IMR-90 (cell line): Measurements from ENCODE around the gene UPP2. TPM values are rescaled to one million over a fixed set of nuclear protein-coding genes. Genes with fewer than 3 reads are reported as not detected.

Source experiments
- ATAC-seq: fragments of 200-7000 bp; cut with Tn5 transposase; 2 replicates; pipeline ENCODE4 v1.9.1; 2020; ENCODE audit warnings: low read depth, mild to moderate bottlenecking, moderate library complexity
- BruUV-seq: library from RNA; stranded (reverse); fragments of 400-500 nt; replicated peaks from 2 replicates; lab custom pipeline; 2021; lab: Mats Ljungman, UMichigan
- CTCF ChIA-PET: fragments of 300-600 bp; formaldehyde crosslinking; extraction: SDS; loops from one replicate; lab custom pipeline; 2021; ENCODE audit warnings: antibody characterized with exemption; lab: Yijun Ruan, JAX
- POLR2A ChIA-PET: fragments of 300-600 bp; sonication (Branson Sonifier 250); formaldehyde crosslinking; loops from one replicate; lab custom pipeline; 2022; ENCODE audit warnings: antibody characterized with exemption; ENCODE audit not compliant: unreplicated experiment; lab: Charles Lee
- DNase-seq: peaks from one replicate; pipeline ENCODE4 v3.0.0; 2013
- H2AFZ ChIP-seq: replicated peaks from 2 replicates; pipeline ENCODE3; 2013; ENCODE audit warnings: low read length, mild to moderate bottlenecking; ENCODE audit not compliant: poor library complexity
- H2AK5ac ChIP-seq: 2 replicates; pipeline ENCODE4 v1.6.1; 2013; ENCODE audit warnings: low read depth, low read length, inconsistent platforms
- H2AK9ac ChIP-seq: replicated peaks from 2 replicates; pipeline ENCODE3; 2013; ENCODE audit warnings: mild to moderate bottlenecking, low read depth, low read length, moderate library complexity; ENCODE audit not compliant: poor library complexity
- H2BK120ac ChIP-seq: 2 replicates; pipeline ENCODE4 v1.6.1; 2013; ENCODE audit warnings: low read depth, low read length, inconsistent platforms
- H2BK15ac ChIP-seq: 3 replicates; pipeline ENCODE4 v1.6.1; 2013; ENCODE audit warnings: low read depth, low read length, inconsistent platforms
- H2BK20ac ChIP-seq: 2 replicates; pipeline ENCODE4 v1.6.1; 2013; ENCODE audit warnings: low read depth, mild to moderate bottlenecking, inconsistent platforms, low read length, moderate library complexity
- H2BK5ac ChIP-seq: 2 replicates; pipeline ENCODE4 v1.6.1; 2013; ENCODE audit warnings: mild to moderate bottlenecking, low read depth, low read length, inconsistent platforms; ENCODE audit not compliant: poor library complexity, severe bottlenecking
- H3K14ac ChIP-seq: replicated peaks from 2 replicates; pipeline ENCODE4 v1.6.1; 2013; ENCODE audit warnings: low read depth, low read length, inconsistent platforms
- H3K18ac ChIP-seq: 2 replicates; pipeline ENCODE4 v1.6.1; 2013; ENCODE audit warnings: low read depth, low read length, control low read depth
- H3K23ac ChIP-seq: 2 replicates; pipeline ENCODE4 v1.6.1; 2013; ENCODE audit warnings: low read depth, low read length, inconsistent platforms
- H3K27ac ChIP-seq: 2 replicates; pipeline ENCODE4 v1.5.1; 2013; ENCODE audit warnings: mild to moderate bottlenecking, control low read depth, low read length; ENCODE audit not compliant: insufficient read depth
- H3K27me3 ChIP-seq: 2 replicates; pipeline ENCODE4 v1.6.1; 2013; ENCODE audit warnings: low read length; ENCODE audit not compliant: control insufficient read depth, insufficient read depth
- H3K36me3 ChIP-seq: 2 replicates; pipeline ENCODE4 v1.6.1; 2013; ENCODE audit warnings: low read length, mixed read lengths; ENCODE audit not compliant: control insufficient read depth, insufficient read depth
- H3K4ac ChIP-seq: 2 replicates; pipeline ENCODE4 v1.6.1; 2013; ENCODE audit warnings: low read depth, low read length, inconsistent platforms
- H3K4me1 ChIP-seq: 2 replicates; pipeline ENCODE4 v1.6.1; 2013; ENCODE audit warnings: low read length, mixed read lengths; ENCODE audit not compliant: control insufficient read depth, insufficient read depth
- H3K4me2 ChIP-seq: 2 replicates; pipeline ENCODE4 v1.6.1; 2013; ENCODE audit warnings: low read depth, mild to moderate bottlenecking, control low read depth, low read length, moderate library complexity
- H3K4me3 ChIP-seq: 2 replicates; pipeline ENCODE4 v1.5.1; 2013; ENCODE audit warnings: low read depth, mild to moderate bottlenecking, control low read depth, low read length, moderate library complexity; ENCODE audit not compliant: insufficient read depth
- H3K56ac ChIP-seq: 2 replicates; pipeline ENCODE4 v1.6.1; 2013; ENCODE audit warnings: low read length, inconsistent platforms; ENCODE audit not compliant: insufficient read depth; ENCODE audit errors: extremely low read depth
- H3K79me1 ChIP-seq, 2 experiments: 2 replicates each; pipeline ENCODE4 v1.6.1; 2013; ENCODE audit warnings: low read length in 2 of 2, inconsistent platforms in 1 of 2, low read depth in 1 of 2
- H3K9ac ChIP-seq: 2 replicates; pipeline ENCODE4 v1.6.1; 2013; ENCODE audit warnings: low read depth, low read length, control low read depth
- H3K9me1 ChIP-seq: 2 replicates; pipeline ENCODE4 v1.6.1; 2013; ENCODE audit warnings: low read length, inconsistent platforms; ENCODE audit not compliant: insufficient read depth
- H3K9me3 ChIP-seq: 2 replicates; pipeline ENCODE4 v1.6.1; 2013; ENCODE audit warnings: low read length; ENCODE audit not compliant: control insufficient read depth, insufficient read depth
- H4K20me1 ChIP-seq: 2 replicates; pipeline ENCODE4 v1.6.1; 2013; ENCODE audit warnings: low read length, inconsistent platforms; ENCODE audit not compliant: insufficient read depth
- H4K5ac ChIP-seq: 2 replicates; pipeline ENCODE4 v1.6.1; 2013; ENCODE audit warnings: mild to moderate bottlenecking, low read depth, low read length, control low read depth
- H4K8ac ChIP-seq, 2 experiments: 2 replicates each; pipeline ENCODE4 v1.6.1; 2013; ENCODE audit warnings: low read depth in 2 of 2, low read length in 2 of 2, control low read depth in 1 of 2, inconsistent platforms in 1 of 2
- H4K91ac ChIP-seq: 2 replicates; pipeline ENCODE4 v1.6.1; 2013; ENCODE audit warnings: low read depth, low read length, inconsistent platforms; ENCODE audit not compliant: insufficient read depth
- BHLHE40 ChIP-seq: fragments of 150-350 bp; IDR thresholded peaks from 2 replicates; pipeline ENCODE4 v1.6.1; 2016; ENCODE audit warnings: mild to moderate bottlenecking, low read depth, low read length
- CEBPB ChIP-seq: IDR thresholded peaks from 2 replicates; pipeline ENCODE4 v1.6.1; 2012; ENCODE audit warnings: low read depth, low read length, improper control_type of control experiment
- CHD1 ChIP-seq: IDR thresholded peaks from 2 replicates; pipeline ENCODE4 v1.6.1; 2012; ENCODE audit warnings: low read depth, low read length, improper control_type of control experiment
- CTCF ChIP-seq: conservative IDR thresholded peaks from 2 replicates; pipeline ENCODE4 v1.5.1; 2012; ENCODE audit warnings: mild to moderate bottlenecking, low read depth, low read length, improper control_type of control experiment
- FOS ChIP-seq: fragments of 150-350 bp; IDR thresholded peaks from 2 replicates; pipeline ENCODE4 v1.6.1; 2016; ENCODE audit warnings: low read depth, low read length
- MAFK ChIP-seq: IDR thresholded peaks from 2 replicates; pipeline ENCODE4 v1.6.1; 2012; ENCODE audit warnings: low read depth, low read length, improper control_type of control experiment
- MAZ ChIP-seq: IDR thresholded peaks from 2 replicates; pipeline ENCODE4 v1.6.1; 2012; ENCODE audit warnings: low read depth, mild to moderate bottlenecking, low read length, improper control_type of control experiment, moderate library complexity, borderline replicate concordance
- MXI1 ChIP-seq: IDR thresholded peaks from 2 replicates; pipeline ENCODE4 v1.6.1; 2012; ENCODE audit warnings: low read depth, mild to moderate bottlenecking, low read length, moderate library complexity, borderline replicate concordance
- NFE2L2 ChIP-seq: fragments of 150-350 bp; IDR thresholded peaks from 2 replicates; pipeline ENCODE4 v1.6.1; 2016; ENCODE audit warnings: low read depth, mild to moderate bottlenecking, low read length
- POLR2A ChIP-seq: IDR thresholded peaks from 2 replicates; pipeline ENCODE4 v1.6.1; 2012; ENCODE audit warnings: mild to moderate bottlenecking, low read depth, low read length
- RAD21 ChIP-seq: IDR thresholded peaks from 2 replicates; pipeline ENCODE4 v1.6.1; 2012; ENCODE audit warnings: low read length, improper control_type of control experiment
- RCOR1 ChIP-seq: IDR thresholded peaks from 2 replicates; pipeline ENCODE4 v1.6.1; 2012; ENCODE audit warnings: mild to moderate bottlenecking, low read length, improper control_type of control experiment; ENCODE audit not compliant: insufficient replicate concordance
- RFX5 ChIP-seq: IDR thresholded peaks from 2 replicates; pipeline ENCODE4 v1.8.0; 2012; ENCODE audit warnings: low read depth, mild to moderate bottlenecking, low read length, moderate library complexity
- SMC3 ChIP-seq: fragments of 150-350 bp; IDR thresholded peaks from 2 replicates; pipeline ENCODE4 v1.6.1; 2016; ENCODE audit warnings: low read depth, mild to moderate bottlenecking, antibody characterized with exemption, low read length, moderate library complexity
- USF2 ChIP-seq: fragments of 150-350 bp; IDR thresholded peaks from 2 replicates; pipeline ENCODE4 v1.6.1; 2017; ENCODE audit warnings: mild to moderate bottlenecking, antibody characterized with exemption, low read length, low read depth
- WGBS, 2 experiments: methylation state at CpG; one replicate each; pipeline versions ENCODE4 v1.1.5 to v1.1.7; 2013; ENCODE audit warnings: missing lambda C conversion rate in 2 of 2; ENCODE audit not compliant: insufficient read length in 1 of 2; ENCODE audit errors: extremely low coverage in 2 of 2; 5-methylcytosine and 5-hydroxymethylcytosine counted together
- dilution Hi-C: fragments of 300-500 bp; cut with HindIII; formaldehyde crosslinking; loops from one replicate; pipeline ENCODE4 v1.14.3; 2018; ENCODE audit warnings: low sequenced_read_pairs; ENCODE audit not compliant: unreplicated experiment
- in situ Hi-C: fragments of 300-500 bp; cut with MboI; formaldehyde crosslinking; loops from 3 replicates; pipeline ENCODE4 v1.14.3; 2019; ENCODE audit warnings: low sequenced_read_pairs, inconsistent platforms, mixed read lengths
- intact Hi-C: fragments of 100-400 bp; cut with micrococcal nuclease; formaldehyde crosslinking; loops from 2 replicates; pipeline ENCODE4 v1.10.0; 2022
- polyA plus RNA-seq, 3 experiments: library from polyadenylated mRNA; depleted of rRNA; stranded (reverse); fragments of >200 nt; gene quantifications; 2 replicates each; pipeline ENCODE4 v1.2.3, GENCODE V29; 2012; ENCODE audit warnings: low replicate concordance in 1 of 3
- total RNA-seq: library from RNA; depleted of rRNA; stranded (reverse); fragments of >200 nt; gene quantifications from 2 replicates; pipeline ENCODE4 v1.2.3, GENCODE V29; 2012

UPP2 gene
- total and polyA plus RNA-seq, 2 of the 4 experiments (the other 2 are of a cell fraction): not detected

- intact Hi-C loops: no loop called here
- no TSS peak for BruUV-seq
- H3K14ac ChIP-seq: no peak overlapping the region
- H3K18ac ChIP-seq: no peak overlapping the region
- H3K9ac ChIP-seq: no peak overlapping the region
- no peak overlapping the region for H3K4me2 ChIP-seq
- H4K91ac ChIP-seq: no peak overlapping the region
- ChIA-PET CTCF (no interaction called here), POLR2A (no interaction called here)
- H3K23ac ChIP-seq: no peak overlapping the region
- DNase-seq: no peak
- H4K20me1 ChIP-seq: no peaks in the 10 kb centered on the region
- no peak overlapping the region for H4K8ac ChIP-seq
- no peaks in the 10 kb centered on the region for H3K4me1 ChIP-seq
- H3K36me3 ChIP-seq: no peaks in the 10 kb centered on the region
- H3K4me3 ChIP-seq: no peak overlapping the region
- H2BK20ac ChIP-seq: no peak overlapping the region
- H4K5ac ChIP-seq: no peak overlapping the region
- TF ChIP-seq SMC3 (no peak), MAZ (no peak), NFE2L2 (no peak), BHLHE40 (no peak), CHD1 (no peak), RCOR1 (no peak), FOS (no peak), CTCF (no peak), CEBPB (no peak), USF2 (no peak), RFX5 (no peak), MAFK (no peak), MXI1 (no peak), POLR2A (no peak), RAD21 (no peak)
- H2AK5ac ChIP-seq: no peak overlapping the region
- H2AFZ ChIP-seq: no peak overlapping the region
- ATAC-seq: no peak
- in situ Hi-C loops: no loop called here
- dilution Hi-C loops: no loop called here
- H3K4ac ChIP-seq: no peak overlapping the region
- H3K9me3 ChIP-seq: no peaks in the 10 kb centered on the region
- H3K27ac ChIP-seq: no peak overlapping the region
- 50% methylated on average over 1 of the region's 4 CpGs; no CpG with 5 or more reads in 1 of the 2 experiments for WGBS, 2 experiments
- no peak overlapping the region for H2BK120ac ChIP-seq
- no peak overlapping the region for H2BK5ac ChIP-seq
- no peak overlapping the region for H2AK9ac ChIP-seq
- no peaks in the 10 kb centered on the region for H3K27me3 ChIP-seq
- no peak overlapping the region for H2BK15ac ChIP-seq
- no peak overlapping the region for H3K56ac ChIP-seq
- H3K79me1 ChIP-seq: no peaks in the 10 kb centered on the region
- 0 out of 2 replicates have a peak, but pooled peaks cover 2% of the 10 kb centered on the region for H3K9me1 ChIP-seq
These were observed 5.8 kb upstream of the UPP2 start for GRCh38 chr2:158095912-158096311.
